Liver (tissue), 9 donors: ENCODE data around the gene AIP. TPM values are rescaled to one million over a fixed set of nuclear protein-coding genes. Genes with fewer than 3 reads are reported as not detected.

ENCODE experiments used
- DNase-seq: peaks from one replicate; pipeline ENCODE4 v3.0.0-alpha.2; 2017; ENCODE audit warnings: low spot score
- H3K27ac ChIP-seq, 2 donors: one replicate each; pipeline ENCODE4 v1.7.0; 2013; ENCODE audit warnings: inconsistent platforms in 2 of 2, low read length in 2 of 2, control low read depth in 1 of 2, low read depth in 1 of 2, mild to moderate bottlenecking in 1 of 2
- H3K27me3 ChIP-seq, 4 donors: one replicate each; pipeline versions ENCODE4 v1.6.1 to v1.7.0; 2013; ENCODE audit warnings: low read length in 3 of 4, inconsistent platforms in 1 of 4, mild to moderate bottlenecking in 1 of 4, moderate library complexity in 1 of 4; ENCODE audit not compliant: control insufficient read depth in 4 of 4, insufficient read depth in 4 of 4
- H3K36me3 ChIP-seq, 4 donors: one replicate each; pipeline versions ENCODE4 v1.6.1 to v1.7.0; 2013; ENCODE audit warnings: low read length in 3 of 4, mild to moderate bottlenecking in 3 of 4, low read depth in 1 of 4, moderate library complexity in 1 of 4; ENCODE audit not compliant: control insufficient read depth in 4 of 4, insufficient read depth in 3 of 4
- H3K4me1 ChIP-seq, 4 donors: one replicate each; pipeline versions ENCODE4 v1.6.1 to v1.7.0; 2013; ENCODE audit warnings: low read length in 3 of 4, mild to moderate bottlenecking in 3 of 4, moderate library complexity in 1 of 4; ENCODE audit not compliant: control insufficient read depth in 4 of 4, insufficient read depth in 4 of 4
- H3K4me3 ChIP-seq, 3 donors: one replicate each; pipeline versions ENCODE4 v1.6.1 to v1.7.0; 2013; ENCODE audit warnings: low read length in 3 of 3, control low read depth in 1 of 3, low read depth in 1 of 3, mild to moderate bottlenecking in 1 of 3
- H3K9ac ChIP-seq, 2 donors: one replicate each; pipeline ENCODE4 v1.7.0; 2013; ENCODE audit warnings: low read length in 2 of 2, mild to moderate bottlenecking in 2 of 2, moderate library complexity in 2 of 2, control low read depth in 1 of 2, low read depth in 1 of 2
- H3K9me3 ChIP-seq, 4 donors: one replicate each; pipeline versions ENCODE4 v1.6.1 to v1.7.0; 2013; ENCODE audit warnings: low read length in 3 of 4; ENCODE audit not compliant: control insufficient read depth in 4 of 4
- ATF3 ChIP-seq: IDR thresholded peaks from 2 replicates; pipeline ENCODE4 v1.6.1; 2016; ENCODE audit warnings: antibody characterized with exemption
- CTCF ChIP-seq: fragments of 150-350 bp; IDR thresholded peaks from 2 replicates; pipeline ENCODE4 v1.5.1; 2017; ENCODE audit warnings: improper control_type of control experiment, low read depth, low read length; ENCODE audit not compliant: missing input control
- EGR1 ChIP-seq, 2 donors: IDR thresholded peaks; 2 replicates each; pipeline ENCODE4 v1.6.1; 2016 to 2018; ENCODE audit warnings: antibody characterized with exemption in 2 of 2, low read depth in 2 of 2
- FOXA1 ChIP-seq: IDR thresholded peaks from 2 replicates; pipeline ENCODE4 v1.6.1; 2016; ENCODE audit warnings: antibody characterized with exemption
- FOXA2 ChIP-seq: IDR thresholded peaks from 2 replicates; pipeline ENCODE4 v1.6.1; 2016; ENCODE audit warnings: antibody characterized with exemption
- GABPA ChIP-seq, 2 donors: IDR thresholded peaks in 1 of 2; conservative IDR thresholded peaks in 1 of 2; 2 replicates each; pipeline ENCODE4 v1.6.1; 2016; ENCODE audit warnings: antibody characterized with exemption in 2 of 2, mild to moderate bottlenecking in 1 of 2, moderate library complexity in 1 of 2
- HNF4G ChIP-seq: IDR thresholded peaks from 2 replicates; pipeline ENCODE4 v1.6.1; 2016; ENCODE audit warnings: antibody characterized with exemption
- JUND ChIP-seq, 2 donors: IDR thresholded peaks; 2 replicates each; pipeline ENCODE4 v1.6.1; 2016; ENCODE audit warnings: antibody characterized with exemption in 2 of 2
- MAX ChIP-seq: IDR thresholded peaks from 2 replicates; pipeline ENCODE4 v1.6.1; 2016; ENCODE audit warnings: antibody characterized with exemption
- NR2F2 ChIP-seq: IDR thresholded peaks from 2 replicates; pipeline ENCODE4 v1.6.1; 2016; ENCODE audit warnings: antibody characterized with exemption
- RAD21 ChIP-seq, 2 donors: IDR thresholded peaks; 2 replicates each; pipeline ENCODE4 v1.6.1; 2016; ENCODE audit warnings: antibody characterized with exemption in 2 of 2, mild to moderate bottlenecking in 2 of 2
- REST ChIP-seq: IDR thresholded peaks from 2 replicates; pipeline ENCODE4 v1.6.1; 2016; ENCODE audit warnings: antibody characterized with exemption, mild to moderate bottlenecking
- RXRA ChIP-seq, 2 donors: IDR thresholded peaks; 2 replicates each; pipeline ENCODE4 v1.6.1; 2017 to 2018; ENCODE audit warnings: antibody characterized with exemption in 2 of 2, mild to moderate bottlenecking in 1 of 2
- SP1 ChIP-seq: IDR thresholded peaks from 2 replicates; pipeline ENCODE4 v1.6.1; 2018; ENCODE audit warnings: antibody characterized with exemption, mild to moderate bottlenecking
- TAF1 ChIP-seq: conservative IDR thresholded peaks from 2 replicates; pipeline ENCODE4 v1.6.1; 2016; ENCODE audit warnings: antibody characterized with exemption, mild to moderate bottlenecking
- YY1 ChIP-seq: IDR thresholded peaks from 2 replicates; pipeline ENCODE4 v1.6.1; 2016; ENCODE audit warnings: antibody characterized with exemption, mild to moderate bottlenecking
- ZBTB33 ChIP-seq: IDR thresholded peaks from 2 replicates; pipeline ENCODE4 v1.6.1; 2016; ENCODE audit warnings: antibody characterized with exemption
- WGBS: extraction: QIAGEN DNeasy Blood & Tissue Kit; methylation state at CpG from one replicate; pipeline ENCODE4 v1.1.7; 2013; 5-methylcytosine and 5-hydroxymethylcytosine counted together
- polyA plus RNA-seq, 2 donors: library from polyadenylated mRNA; stranded (reverse) in 1 of 2; unstranded in 1 of 2; fragments of 200-250 nt in 1 of 2; fragments of >200 nt in 1 of 2; fragmentation: Nextera tagmentation in 1 of 2; extraction: Ambion mirVana in 1 of 2; gene quantifications; one replicate each; pipeline versions ENCODE4 v1.2.1 to v1.2.3, GENCODE V29; 2013 to 2015
- total RNA-seq, 2 donors: library from RNA; depleted of rRNA; stranded (reverse); fragments of >200 nt; gene quantifications; one replicate each; pipeline ENCODE4 v1.2.3, GENCODE V29; 2014
- donor health status: healthy.
- donor health status: healthy.
- donor health status: healthy.
- donor health status: healthy.
- donor health status: healthy.

The AIP gene
- total and polyA plus RNA-seq, 4 donors, result 17.6 to 28.2 (median 23.1) TPM

- peaks cover 4 to 24% (median 13%) of the 10 kb centered on the region in 4 donors for H3K4me1 ChIP-seq
- TF ChIP-seq CTCF (no peak), GABPA (IDR thresholded peaks at IDR 0.05 in 1 of 2, conservative IDR thresholded peaks at IDR 0.05 in 1 of 2) (no peak), FOXA1 (no peak), REST (no peak), HNF4G (no peak), SP1 (no peak)
- 37% methylated on average over 45 of the region's 45 CpGs for WGBS
- H3K9me3 ChIP-seq, result no peaks in the 10 kb centered on the region
- peak overlapping the region in 2 of 3 donors; percentile 72 to 81 for H3K4me3 ChIP-seq
- H3K9ac ChIP-seq, result peak overlapping the region in 1 of 2 donors; percentile 50
- H3K27ac ChIP-seq, result peak overlapping the region; percentile 68 to 81
- H3K27me3 ChIP-seq, result no peaks in the 10 kb centered on the region
- peaks cover 0 to 6% (median 0%) of the 10 kb centered on the region in 4 donors for H3K36me3 ChIP-seq
- no peak for DNase-seq
Measured at GRCh38 chr11:67442504-67443404, 40.1 kb upstream of the AIP start.

- H3K4me3 ChIP-seq, result no peak overlapping the region
- DNase-seq, result no peak
- H3K27ac ChIP-seq, result no peak overlapping the region
- H3K36me3 ChIP-seq, result no peaks in the 10 kb centered on the region
- H3K4me1 ChIP-seq, result peaks cover 4 to 27% (median 15%) of the 10 kb centered on the region in 4 donors
- no peak overlapping the region for H3K9ac ChIP-seq
- 81% methylated on average over 5 of the region's 5 CpGs for WGBS
- no peaks in the 10 kb centered on the region for H3K27me3 ChIP-seq
- H3K9me3 ChIP-seq, result no peaks in the 10 kb centered on the region
- TF ChIP-seq FOXA2 (no peak), NR2F2 (no peak), JUND (IDR thresholded peaks at IDR 0.05) (no peak), ATF3 (no peak), RXRA (IDR thresholded peaks at IDR 0.05) (no peak), YY1 (no peak), EGR1 (IDR thresholded peaks at IDR 0.05; ENCODE audit: low read depth in 2 of 2) (no peak), REST (no peak), CTCF (no peak), TAF1 (no peak), RAD21 (IDR thresholded peaks at IDR 0.05) (no peak), MAX (no peak), ZBTB33 (no peak), SP1 (no peak), HNF4G (no peak)
Measured at GRCh38 chr11:67445515-67445914, 37.3 kb upstream of the AIP start.
